ENCODE results near the gene AK1.

DNA sequence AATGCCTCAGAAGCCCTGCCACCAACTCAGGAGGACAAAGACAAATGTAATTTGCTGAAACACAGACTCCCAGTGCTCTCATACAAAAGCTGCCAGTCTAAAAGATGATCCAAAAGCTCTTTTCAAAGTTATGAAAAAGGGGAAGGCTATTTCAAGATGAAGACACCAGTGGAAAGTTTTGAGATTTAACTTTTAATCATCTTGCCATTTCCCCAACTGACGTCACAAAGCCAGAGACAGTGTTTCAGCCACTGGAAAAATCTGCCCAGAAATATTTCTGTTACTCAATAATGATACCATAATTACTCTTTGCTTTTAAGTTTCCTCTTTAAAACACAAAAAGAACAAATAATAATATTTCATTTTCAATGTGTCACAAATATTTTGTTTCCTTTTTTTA, 43.9 kb downstream of the AK1 start:
- TF ChIP-seq POLR2A (IDR thresholded peaks at IDR 0.05; ENCODE audit: low read depth): no peak
- TF ChIP-seq, protein P1, sequence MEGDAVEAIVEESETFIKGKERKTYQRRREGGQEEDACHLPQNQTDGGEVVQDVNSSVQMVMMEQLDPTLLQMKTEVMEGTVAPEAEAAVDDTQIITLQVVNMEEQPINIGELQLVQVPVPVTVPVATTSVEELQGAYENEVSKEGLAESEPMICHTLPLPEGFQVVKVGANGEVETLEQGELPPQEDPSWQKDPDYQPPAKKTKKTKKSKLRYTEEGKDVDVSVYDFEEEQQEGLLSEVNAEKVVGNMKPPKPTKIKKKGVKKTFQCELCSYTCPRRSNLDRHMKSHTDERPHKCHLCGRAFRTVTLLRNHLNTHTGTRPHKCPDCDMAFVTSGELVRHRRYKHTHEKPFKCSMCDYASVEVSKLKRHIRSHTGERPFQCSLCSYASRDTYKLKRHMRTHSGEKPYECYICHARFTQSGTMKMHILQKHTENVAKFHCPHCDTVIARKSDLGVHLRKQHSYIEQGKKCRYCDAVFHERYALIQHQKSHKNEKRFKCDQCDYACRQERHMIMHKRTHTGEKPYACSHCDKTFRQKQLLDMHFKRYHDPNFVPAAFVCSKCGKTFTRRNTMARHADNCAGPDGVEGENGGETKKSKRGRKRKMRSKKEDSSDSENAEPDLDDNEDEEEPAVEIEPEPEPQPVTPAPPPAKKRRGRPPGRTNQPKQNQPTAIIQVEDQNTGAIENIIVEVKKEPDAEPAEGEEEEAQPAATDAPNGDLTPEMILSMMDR (IDR thresholded peaks at IDR 0.05): no peak

Data from esophagus muscularis mucosa (tissue), 3 donors.